ENCODE results near the gene GBGT1.
"Not testable (repeated sequence)": the region's sequence is repeated elsewhere in the genome, so short reads cannot be mapped to it uniquely, and the experiment has no call there.

Gene GBGT1

DNA sequence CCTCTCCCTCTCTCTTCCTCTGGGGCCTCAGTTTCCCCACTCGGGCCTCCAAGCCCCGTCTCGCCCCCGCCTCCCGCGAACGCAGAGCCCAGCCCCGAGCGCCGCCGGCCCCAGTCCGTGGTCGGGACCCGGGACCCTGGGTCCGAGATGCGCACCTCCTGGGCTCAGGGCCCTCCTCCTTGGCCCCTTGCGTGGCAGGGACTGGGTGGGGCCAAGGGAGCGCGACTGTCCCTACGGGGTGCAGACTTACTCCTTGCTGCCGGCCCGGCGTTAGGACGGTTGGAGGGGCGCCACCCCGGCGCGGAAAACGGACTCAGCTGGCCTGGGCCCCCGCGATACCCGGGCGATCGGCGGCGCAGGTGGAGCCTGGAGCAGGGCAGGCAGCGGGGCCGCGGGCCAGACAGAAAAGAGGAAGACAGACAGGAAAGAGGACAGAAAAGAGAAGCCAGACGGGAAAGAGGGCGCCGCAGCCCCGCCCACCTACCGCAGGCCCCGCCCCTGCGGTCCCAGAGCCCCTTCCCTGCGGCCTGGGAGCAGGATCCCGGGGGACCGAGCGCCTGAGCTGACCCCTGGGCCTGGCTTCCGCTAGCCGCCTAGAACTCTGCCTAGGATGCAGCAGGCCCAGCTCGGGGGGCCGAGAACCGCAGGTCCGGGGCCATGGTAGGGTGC, at the start of gene GBGT1:
GBGT1 (minus strand) TSS at position 411 of the 669 bp plus-strand sequence. CDS start 1,502 bp downstream, outside the sequence.
- Histone ChIP-seq H3K4me1 (ENCODE audit: control insufficient read depth, insufficient read depth, low read length) (peaks cover 4% of the 10 kb centered on the region), H3K27me3 (ENCODE audit: control insufficient read depth, insufficient read depth, low read length) (no peaks in the 10 kb centered on the region), H3K9ac (ENCODE audit: low read length) (peak within 1 kb of the TSS; percentile 40), H3K4me3 (ENCODE audit: low read length) (peak within 1 kb of the TSS; percentile 82), H3K36me3 (ENCODE audit: control insufficient read depth, insufficient read depth, low read length) (no peaks in the 10 kb centered on the region), H3K27ac (ENCODE audit: low read depth, low read length) (peak within 1 kb of the TSS; percentile 14)

GRCh38 chr9:133210609-133211008, 46.9 kb upstream of the GBGT1 start:
- Histone ChIP-seq H3K36me3 (ENCODE audit: control insufficient read depth, insufficient read depth, low read length) (no peaks in the 10 kb centered on the region), H3K9ac (ENCODE audit: low read length) (no peak overlapping the region), H3K4me1 (ENCODE audit: control insufficient read depth, insufficient read depth, low read length) (no peaks in the 10 kb centered on the region), H3K4me3 (ENCODE audit: low read length) (no peak overlapping the region), H3K27me3 (ENCODE audit: control insufficient read depth, insufficient read depth, low read length) (peaks cover 5% of the 10 kb centered on the region), H3K27ac (ENCODE audit: low read depth, low read length) (no peak overlapping the region)

- Histone ChIP-seq H3K9ac (ENCODE audit: low read length) (no peak overlapping the region), H3K27me3 (ENCODE audit: control insufficient read depth, insufficient read depth, low read length) (peaks cover 5% of the 10 kb centered on the region), H3K4me3 (ENCODE audit: low read length) (no peak overlapping the region), H3K4me1 (ENCODE audit: control insufficient read depth, insufficient read depth, low read length) (no peaks in the 10 kb centered on the region), H3K36me3 (ENCODE audit: control insufficient read depth, insufficient read depth, low read length) (no peaks in the 10 kb centered on the region), H3K27ac (ENCODE audit: low read depth, low read length) (no peak overlapping the region)
Measured at GRCh38 chr9:133210202-133210532, 46.5 kb upstream of the GBGT1 start.

DNA sequence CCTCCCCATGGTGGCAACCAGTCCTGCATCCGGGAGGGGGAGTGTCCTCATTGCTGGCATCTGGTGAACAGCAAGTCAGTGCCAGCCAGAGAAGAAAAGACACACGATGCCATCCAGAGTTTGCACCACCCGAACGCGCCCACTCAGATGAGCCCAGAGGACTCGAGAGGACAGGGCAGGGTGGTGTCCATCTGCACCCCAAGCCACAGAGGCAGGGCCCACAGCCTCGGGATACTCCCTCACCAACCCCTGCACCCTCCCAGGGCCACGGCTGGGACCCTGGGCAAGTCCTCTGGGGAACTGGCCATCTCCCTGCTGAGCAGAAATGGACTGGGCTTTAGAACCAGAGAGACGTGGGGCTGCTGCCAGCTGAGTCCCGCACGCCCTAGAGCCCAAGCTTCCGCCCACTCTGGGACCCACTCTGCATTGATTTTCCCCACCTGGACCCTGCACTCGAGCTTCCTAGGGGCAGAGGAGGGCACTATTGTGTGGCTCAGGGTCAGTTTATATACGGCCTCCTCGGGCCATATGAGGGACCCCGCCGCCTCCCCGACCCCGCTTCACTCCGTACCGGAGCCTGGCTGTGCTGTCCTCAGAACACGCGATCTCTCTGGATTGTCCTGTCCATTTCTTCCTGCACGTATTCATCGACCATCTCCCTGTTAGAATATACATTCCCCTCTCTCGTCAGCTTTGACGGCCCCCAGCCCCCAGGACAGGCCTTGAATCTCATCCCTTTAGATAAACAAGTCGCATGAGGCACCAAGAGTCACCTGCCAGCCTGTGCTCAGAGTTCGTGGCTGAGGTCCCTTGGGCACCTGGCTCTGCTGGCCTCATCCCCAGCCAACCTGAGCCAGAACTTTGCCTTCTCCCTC, 45.9 kb upstream of the GBGT1 start:
- H3K36me3 ChIP-seq (ENCODE audit: control insufficient read depth, insufficient read depth, low read length); H3K27ac ChIP-seq (ENCODE audit: low read depth, low read length); H3K27me3 ChIP-seq (ENCODE audit: control insufficient read depth, insufficient read depth, low read length); H3K4me3 ChIP-seq (ENCODE audit: low read length); H3K9ac ChIP-seq (ENCODE audit: low read length); H3K4me1 ChIP-seq (ENCODE audit: control insufficient read depth, insufficient read depth, low read length): not testable (repeated sequence)

DNA sequence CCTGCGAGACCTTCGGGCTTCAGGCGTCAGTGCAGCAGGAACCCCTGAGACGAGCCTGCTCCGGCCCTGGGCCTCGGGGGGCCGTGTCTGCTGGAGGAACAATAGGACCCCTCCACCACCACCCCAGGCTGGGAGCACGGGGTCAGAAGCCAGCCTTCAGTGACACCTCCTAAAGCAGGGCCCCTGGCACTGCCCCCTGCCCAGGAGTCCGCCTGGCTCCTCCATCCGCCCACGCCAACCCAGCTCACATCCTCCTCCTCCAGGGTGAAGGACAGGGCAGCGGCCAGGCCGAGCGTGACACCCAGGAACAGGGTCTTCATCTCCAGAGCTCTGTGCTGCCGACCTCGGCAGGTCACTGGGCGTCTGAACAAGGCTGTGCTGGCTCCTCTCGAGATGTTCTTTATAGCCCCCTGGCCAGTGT, 45.2 kb upstream of the GBGT1 start, which contains the start of gene OBP2B:
OBP2B (minus strand) TSS at position 371 of the 421 bp plus-strand sequence; CDS start at position 320, 51 bp downstream.
- H3K27me3 ChIP-seq (ENCODE audit: control insufficient read depth, insufficient read depth, low read length); H3K4me3 ChIP-seq (ENCODE audit: low read length); H3K9ac ChIP-seq (ENCODE audit: low read length); H3K27ac ChIP-seq (ENCODE audit: low read depth, low read length); H3K4me1 ChIP-seq (ENCODE audit: control insufficient read depth, insufficient read depth, low read length); H3K36me3 ChIP-seq (ENCODE audit: control insufficient read depth, insufficient read depth, low read length): not testable (repeated sequence)

DNA sequence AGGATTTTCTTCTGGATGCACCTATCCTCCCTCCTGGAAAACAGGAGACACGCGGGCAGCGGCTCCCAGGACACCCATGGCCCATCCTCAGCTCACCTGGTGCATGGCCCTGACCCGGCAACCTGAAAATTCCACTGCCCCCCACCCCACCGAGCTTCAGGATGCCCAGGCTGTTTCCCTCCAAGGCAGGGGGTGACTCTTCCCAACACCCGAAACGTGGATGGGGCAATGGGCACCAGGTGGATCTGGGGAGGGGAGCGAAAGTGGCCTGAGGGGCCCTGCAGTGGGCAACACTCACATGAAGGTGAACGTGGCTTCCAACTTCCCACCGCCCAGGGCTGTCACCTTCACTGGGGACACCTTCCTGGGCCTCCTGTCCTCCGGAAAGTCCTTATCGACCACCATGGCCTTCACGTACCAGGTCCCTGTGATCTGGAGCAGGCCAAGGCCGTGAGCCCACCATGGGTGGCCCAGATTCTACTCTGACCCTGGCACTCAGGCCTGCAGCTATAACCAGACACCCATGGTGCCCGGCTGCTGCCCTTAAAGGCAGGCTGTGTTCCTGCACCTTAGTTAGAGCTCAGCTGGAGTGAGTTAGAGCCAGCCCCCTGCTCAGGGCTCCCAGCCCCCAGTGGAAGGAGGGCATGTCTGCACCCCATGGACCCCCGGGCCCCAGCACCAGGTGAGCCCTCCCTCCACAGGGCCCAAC, 44.6 kb upstream of the GBGT1 start:
- H3K27ac ChIP-seq (ENCODE audit: low read depth, low read length); H3K4me3 ChIP-seq (ENCODE audit: low read length); H3K36me3 ChIP-seq (ENCODE audit: control insufficient read depth, insufficient read depth, low read length); H3K27me3 ChIP-seq (ENCODE audit: control insufficient read depth, insufficient read depth, low read length); H3K4me1 ChIP-seq (ENCODE audit: control insufficient read depth, insufficient read depth, low read length); H3K9ac ChIP-seq (ENCODE audit: low read length): not testable (repeated sequence)

DNA sequence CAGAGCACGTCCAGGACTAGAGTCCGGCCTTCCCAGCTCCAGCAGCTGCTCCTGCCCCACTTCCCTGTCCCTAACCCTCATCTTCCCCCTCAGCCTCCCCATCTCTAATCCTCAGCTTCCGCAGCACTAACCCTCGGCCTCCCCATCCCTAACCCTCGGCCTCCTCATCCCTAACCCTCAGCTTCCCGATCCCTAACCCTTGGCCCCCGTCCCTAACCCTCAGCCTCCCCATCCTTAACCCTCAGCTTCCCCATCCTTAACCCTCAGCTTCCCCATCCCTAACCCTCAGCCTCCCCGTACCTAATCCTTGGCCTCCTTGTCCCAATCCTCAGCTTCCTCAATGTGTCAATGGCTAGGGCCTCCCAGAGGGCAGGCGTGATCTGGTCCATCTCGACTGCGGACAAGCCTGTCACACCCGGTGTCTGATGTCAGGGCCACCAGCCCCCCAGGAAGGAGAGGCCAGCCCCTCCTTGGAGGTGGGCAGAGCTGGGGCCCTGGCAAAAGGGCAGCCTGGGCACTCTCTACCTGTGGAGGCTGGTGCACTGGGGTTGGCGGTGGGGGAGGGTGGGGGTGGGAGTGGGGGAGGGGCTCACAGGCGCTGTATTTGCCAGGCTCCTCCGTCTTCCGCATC, 43.9 kb upstream of the GBGT1 start:
- Histone ChIP-seq H3K4me1 (ENCODE audit: control insufficient read depth, insufficient read depth, low read length) (no peaks in the 10 kb centered on the region), H3K27me3 (ENCODE audit: control insufficient read depth, insufficient read depth, low read length) (peaks cover 5% of the 10 kb centered on the region), H3K27ac (ENCODE audit: low read depth, low read length) (no peak overlapping the region), H3K4me3 (ENCODE audit: low read length) (no peak overlapping the region), H3K36me3 (ENCODE audit: control insufficient read depth, insufficient read depth, low read length) (no peaks in the 10 kb centered on the region), H3K9ac (ENCODE audit: low read length) (no peak overlapping the region)

GRCh38 chr9:133207021-133207531, 43.4 kb upstream of the GBGT1 start:
- no peaks in the 10 kb centered on the region for H3K4me1 ChIP-seq (ENCODE audit: control insufficient read depth, insufficient read depth, low read length)
- no peak overlapping the region for H3K4me3 ChIP-seq (ENCODE audit: low read length)
- peaks cover 5% of the 10 kb centered on the region for H3K27me3 ChIP-seq (ENCODE audit: control insufficient read depth, insufficient read depth, low read length)
- no peak overlapping the region for H3K9ac ChIP-seq (ENCODE audit: low read length)
- H3K36me3 ChIP-seq (ENCODE audit: control insufficient read depth, insufficient read depth, low read length) = no peaks in the 10 kb centered on the region
- no peak overlapping the region for H3K27ac ChIP-seq (ENCODE audit: low read depth, low read length)

DNA sequence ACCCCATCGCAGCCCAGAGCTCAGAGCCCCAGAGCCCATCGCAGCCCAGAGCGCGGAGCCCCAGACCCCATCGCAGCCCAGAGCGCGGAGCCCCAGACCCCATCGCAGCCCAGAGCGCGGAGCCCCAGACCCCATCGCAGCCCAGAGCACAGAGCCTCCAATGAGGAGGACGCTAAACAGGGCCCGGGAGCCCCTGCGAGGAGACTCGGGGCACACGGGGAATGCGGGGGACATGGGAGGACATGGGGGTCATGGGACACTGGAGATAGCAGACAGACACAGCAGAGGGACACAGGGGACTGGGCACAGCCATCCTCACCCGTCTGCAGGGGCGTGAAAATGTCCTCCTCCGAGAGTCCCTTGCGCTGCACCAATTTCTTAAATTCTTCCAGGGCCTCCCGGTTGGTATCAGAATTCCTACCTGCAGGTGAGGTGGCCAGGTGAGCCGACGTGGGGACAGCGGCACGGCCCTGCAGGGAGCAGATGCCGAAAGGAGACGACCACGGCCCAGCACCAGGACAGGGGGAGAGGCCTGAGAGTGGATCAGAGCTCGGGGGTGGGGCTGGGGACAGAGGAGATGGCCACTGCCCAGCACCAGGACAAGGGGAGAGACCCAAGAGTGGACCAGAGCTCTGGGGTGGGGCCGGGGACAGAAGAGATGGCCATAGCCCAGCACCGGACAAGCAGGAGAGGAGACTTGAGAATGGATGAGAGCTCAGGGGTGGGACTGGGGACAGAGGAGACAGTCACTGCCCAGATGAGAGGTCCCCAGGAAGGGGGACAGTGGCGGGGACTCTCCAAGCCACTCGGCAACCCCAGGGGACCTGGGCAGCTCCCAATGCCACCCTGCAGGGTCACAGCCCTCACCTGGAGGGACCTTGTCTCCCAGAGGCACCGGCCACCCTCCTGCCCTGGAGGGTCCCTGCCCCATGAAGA, 42.5 kb upstream of the GBGT1 start:
- peaks cover 5% of the 10 kb centered on the region for H3K27me3 ChIP-seq (ENCODE audit: control insufficient read depth, insufficient read depth, low read length)
- H3K27ac ChIP-seq (ENCODE audit: low read depth, low read length) = no peak overlapping the region
- H3K4me1 ChIP-seq (ENCODE audit: control insufficient read depth, insufficient read depth, low read length) = no peaks in the 10 kb centered on the region
- no peak overlapping the region for H3K9ac ChIP-seq (ENCODE audit: low read length)
- no peak overlapping the region for H3K4me3 ChIP-seq (ENCODE audit: low read length)
- no peaks in the 10 kb centered on the region for H3K36me3 ChIP-seq (ENCODE audit: control insufficient read depth, insufficient read depth, low read length)

GRCh38 chr9:133205481-133205887, 41.8 kb upstream of the GBGT1 start:
- not testable (repeated sequence) for H3K27ac ChIP-seq (ENCODE audit: low read depth, low read length); H3K36me3 ChIP-seq (ENCODE audit: control insufficient read depth, insufficient read depth, low read length); H3K4me1 ChIP-seq (ENCODE audit: control insufficient read depth, insufficient read depth, low read length); H3K27me3 ChIP-seq (ENCODE audit: control insufficient read depth, insufficient read depth, low read length); H3K4me3 ChIP-seq (ENCODE audit: low read length); H3K9ac ChIP-seq (ENCODE audit: low read length)

DNA sequence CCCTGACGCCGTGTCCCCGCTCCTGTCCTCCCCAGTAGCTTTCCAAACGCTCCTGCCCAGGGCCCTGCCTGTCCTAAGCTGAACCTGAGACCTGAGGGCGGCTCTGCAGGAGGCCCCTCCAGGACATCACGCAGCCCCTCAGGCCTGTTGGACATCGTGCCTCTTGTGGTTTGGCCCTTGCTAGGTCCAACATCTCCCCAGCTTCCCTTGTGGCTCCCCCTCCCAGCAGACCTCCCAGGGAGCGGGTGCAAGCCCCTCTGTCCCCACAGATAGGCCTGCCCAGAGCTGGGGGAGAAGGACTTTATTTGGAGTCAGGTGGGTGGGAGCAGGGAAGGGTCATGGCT, 41.3 kb upstream of the GBGT1 start:
- Histone ChIP-seq H3K27ac (ENCODE audit: low read depth, low read length) (no peak overlapping the region), H3K4me1 (ENCODE audit: control insufficient read depth, insufficient read depth, low read length) (no peaks in the 10 kb centered on the region), H3K36me3 (ENCODE audit: control insufficient read depth, insufficient read depth, low read length) (no peaks in the 10 kb centered on the region), H3K9ac (ENCODE audit: low read length) (no peak overlapping the region), H3K27me3 (ENCODE audit: control insufficient read depth, insufficient read depth, low read length) (no peaks in the 10 kb centered on the region), H3K4me3 (ENCODE audit: low read length) (no peak overlapping the region)

All from rectal smooth muscle tissue (tissue), 1 donor.